GM18870 (cell line): ENCODE results near the gene ATXN7L3B.
"Not testable (repeated sequence)": the region's sequence is repeated elsewhere in the genome, so short reads cannot be mapped to it uniquely, and the experiment has no call there.

ENCODE experiments used
- ATAC-seq: cut with Tn5 transposase; IDR thresholded peaks from one replicate; pipeline ENCODE4 v1.9.1; 2021; ENCODE audit warnings: moderate library complexity; ENCODE audit not compliant: unreplicated experiment

The ATXN7L3B gene, protein sequence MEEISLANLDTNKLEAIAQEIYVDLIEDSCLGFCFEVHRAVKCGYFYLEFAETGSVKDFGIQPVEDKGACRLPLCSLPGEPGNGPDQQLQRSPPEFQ

GRCh38 chr12:74537707-74538385, at the start of gene ATXN7L3B:
TSS of gene ATXN7L3B (plus strand) at chr12:74537835. CDS start at chr12:74538113, 278 bp downstream.
- peak; percentile 90 for ATAC-seq

DNA sequence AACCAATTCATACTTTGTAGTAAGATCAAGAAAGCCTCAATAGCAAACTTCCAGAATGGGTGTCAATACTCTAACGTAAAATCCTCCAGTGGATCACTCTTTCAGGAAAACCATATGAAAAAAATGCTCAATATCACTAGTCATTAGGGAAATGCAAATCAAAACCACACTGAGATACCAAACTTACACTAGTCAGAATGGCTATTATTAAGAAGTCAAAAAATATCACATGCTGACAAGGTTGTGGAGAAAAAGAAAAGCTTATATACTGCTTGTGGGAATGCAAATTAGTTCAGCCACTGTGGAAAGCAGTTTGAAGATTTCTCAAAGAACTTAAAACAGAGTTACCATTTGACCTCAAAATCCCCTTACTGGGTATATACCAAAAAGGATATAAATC, 49.5 kb upstream of the ATXN7L3B start:
- peak; percentile 62 for ATAC-seq

DNA sequence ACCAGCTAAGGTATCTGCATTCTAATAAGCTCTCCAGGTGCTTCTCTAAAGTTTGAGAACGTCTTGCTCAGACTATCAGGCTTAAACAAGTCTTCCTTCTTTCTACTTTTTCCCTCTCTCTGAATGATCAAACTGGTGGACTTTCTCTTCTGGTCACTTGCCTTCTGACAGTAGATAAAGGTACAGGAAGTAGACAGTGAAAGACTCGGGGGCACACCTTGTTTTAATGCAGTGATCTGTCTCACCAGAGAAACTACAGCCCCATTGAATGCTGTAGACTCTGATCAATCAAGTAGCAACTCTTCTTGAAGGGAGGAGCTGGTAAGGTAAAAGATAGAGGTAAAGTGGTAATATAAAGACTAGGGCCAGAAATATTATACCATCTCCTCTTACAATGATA, 48.1 kb upstream of the ATXN7L3B start:
- no peak for ATAC-seq

DNA sequence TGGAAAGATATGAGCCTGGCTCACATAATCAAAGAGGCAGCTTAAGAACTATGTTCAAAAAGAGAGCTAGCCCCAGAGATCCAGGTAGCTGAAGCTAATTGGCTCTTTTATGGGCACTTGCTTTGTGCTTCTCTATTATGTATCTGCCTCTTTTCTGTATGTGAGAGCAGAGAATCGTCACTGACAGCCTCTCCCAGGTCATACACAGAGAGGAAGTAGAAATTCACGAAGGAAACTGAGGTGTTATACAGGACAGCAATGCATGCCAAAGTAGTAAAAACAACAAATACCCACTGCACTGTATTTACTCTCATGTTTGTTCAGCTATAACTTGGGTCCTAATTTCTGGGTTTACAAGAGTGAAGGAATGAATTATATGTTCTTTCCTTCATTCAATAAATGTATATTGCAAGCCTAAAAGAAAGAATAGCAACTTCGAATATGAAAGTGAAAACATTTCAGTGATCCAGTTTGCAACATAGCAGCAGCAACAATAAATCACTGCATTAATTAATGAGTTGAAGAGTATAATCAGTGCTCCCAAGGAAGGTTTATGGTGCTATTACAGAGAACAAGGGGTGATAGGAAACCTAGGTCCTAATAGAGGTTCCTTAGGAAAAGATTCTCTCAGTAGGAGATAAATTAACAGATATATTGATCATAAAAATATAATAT, 47.1 kb upstream of the ATXN7L3B start:
- ATAC-seq, result peak; percentile 79

DNA sequence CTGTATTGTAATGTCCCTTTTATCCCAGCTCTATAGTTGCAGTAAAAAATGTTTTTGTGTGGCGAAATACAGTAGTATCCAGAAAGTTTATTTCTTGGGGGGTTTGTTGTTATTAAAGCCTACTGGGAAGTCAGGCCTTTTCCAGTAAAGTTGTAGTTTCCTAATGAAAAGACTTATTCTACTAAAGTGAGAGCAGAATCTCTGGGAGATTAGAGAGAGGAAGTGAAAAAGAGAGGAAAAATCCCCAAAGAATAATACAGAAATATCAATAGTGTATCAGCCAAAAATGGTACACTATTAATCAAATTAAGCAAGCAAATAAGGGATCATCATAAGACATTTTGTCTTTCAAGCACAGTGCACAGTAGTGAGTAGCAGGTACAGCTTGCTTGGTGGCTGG, 46.3 kb upstream of the ATXN7L3B start:
- ATAC-seq, result no peak

GRCh38 chr12:74499192-74499591, 38.4 kb upstream of the ATXN7L3B start:
- ATAC-seq, result no peak

GRCh38 chr12:74508873-74509657, 28.6 kb upstream of the ATXN7L3B start:
- ATAC-seq, result not testable (repeated sequence)

DNA sequence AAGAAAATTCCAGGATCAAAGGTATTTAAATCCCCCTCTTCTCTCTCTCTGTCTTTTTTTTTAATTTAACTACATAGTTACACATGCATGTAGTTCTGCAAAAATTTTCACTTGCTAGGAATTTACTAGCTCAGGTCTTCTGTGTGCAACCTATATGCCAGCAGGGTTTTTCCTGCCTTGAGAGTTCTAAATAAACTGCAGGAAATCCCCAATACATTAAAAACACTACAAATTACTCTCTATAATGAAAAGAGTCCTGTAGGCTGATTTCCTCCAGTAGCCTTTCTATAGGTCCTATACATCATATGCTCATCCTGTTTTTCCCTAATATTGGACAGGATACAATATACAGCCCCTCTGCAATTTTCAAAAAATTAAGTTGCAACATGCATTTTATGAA, 27.7 kb upstream of the ATXN7L3B start:
- ATAC-seq, result no peak

GRCh38 chr12:74514098-74514872, 23.4 kb upstream of the ATXN7L3B start:
- no peak for ATAC-seq

DNA sequence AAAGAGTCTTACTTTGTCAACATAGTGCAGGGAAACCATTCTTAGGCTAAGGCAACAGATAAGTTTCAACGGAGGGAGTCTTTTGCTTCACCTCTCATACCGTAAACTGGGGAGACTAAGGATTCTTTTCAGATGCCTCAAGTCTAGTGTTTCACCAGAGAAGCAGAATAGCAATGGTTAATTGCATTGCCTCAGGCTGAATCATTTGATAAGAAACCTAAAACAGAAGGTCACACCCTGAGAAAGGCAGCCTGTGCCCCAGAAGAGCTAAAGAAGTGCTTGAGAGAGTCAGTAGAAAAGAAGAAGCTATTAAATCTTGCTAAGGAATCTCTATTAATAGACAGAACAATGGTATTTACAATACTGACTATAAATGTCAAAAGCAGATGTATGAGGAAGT, 21.8 kb upstream of the ATXN7L3B start:
- no peak for ATAC-seq

- ATAC-seq, result no peak
These were observed 11.1 kb upstream of the ATXN7L3B start for GRCh38 chr12:74526535-74526934.

DNA sequence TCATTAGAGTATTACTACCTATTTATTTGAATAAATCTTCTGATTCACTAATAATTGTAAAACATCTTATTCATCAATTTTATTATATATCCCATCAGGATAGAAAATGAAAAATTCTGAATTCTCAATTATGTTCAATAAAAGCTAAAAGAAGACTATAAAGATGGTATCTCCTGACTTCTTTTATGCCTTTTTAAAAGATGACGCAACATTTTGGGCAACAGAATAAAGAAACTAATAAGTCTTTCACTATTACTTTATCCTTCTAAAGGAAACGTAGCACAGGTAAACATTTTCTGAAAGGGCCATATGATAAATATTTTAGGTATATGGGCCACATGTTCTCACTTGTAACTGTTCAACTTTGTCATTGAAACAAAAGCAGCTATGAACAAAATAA, 10.1 kb upstream of the ATXN7L3B start:
- ATAC-seq, result no peak

DNA sequence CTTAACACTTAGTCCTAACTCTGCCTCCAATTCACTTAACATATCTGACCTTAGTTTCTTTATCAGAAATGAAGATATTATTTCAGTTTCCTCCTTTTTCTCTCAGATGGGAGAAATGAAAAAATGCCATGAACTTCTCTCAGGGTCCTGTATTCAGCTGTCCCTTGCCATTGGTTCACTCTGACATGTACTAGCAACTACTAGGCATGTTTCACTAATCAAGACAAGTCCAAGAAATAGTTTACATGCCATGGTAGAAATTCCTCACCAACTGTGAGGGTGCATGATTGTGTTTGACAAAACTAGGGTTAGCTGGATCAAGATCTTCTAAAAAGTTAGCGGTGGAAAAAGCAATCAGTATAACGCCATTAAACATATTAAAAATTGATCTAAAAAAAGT, 7.0 kb upstream of the ATXN7L3B start:
- ATAC-seq, result no peak

GRCh38 chr12:74535536-74535935, 2.1 kb upstream of the ATXN7L3B start:
- ATAC-seq, result no peak

DNA sequence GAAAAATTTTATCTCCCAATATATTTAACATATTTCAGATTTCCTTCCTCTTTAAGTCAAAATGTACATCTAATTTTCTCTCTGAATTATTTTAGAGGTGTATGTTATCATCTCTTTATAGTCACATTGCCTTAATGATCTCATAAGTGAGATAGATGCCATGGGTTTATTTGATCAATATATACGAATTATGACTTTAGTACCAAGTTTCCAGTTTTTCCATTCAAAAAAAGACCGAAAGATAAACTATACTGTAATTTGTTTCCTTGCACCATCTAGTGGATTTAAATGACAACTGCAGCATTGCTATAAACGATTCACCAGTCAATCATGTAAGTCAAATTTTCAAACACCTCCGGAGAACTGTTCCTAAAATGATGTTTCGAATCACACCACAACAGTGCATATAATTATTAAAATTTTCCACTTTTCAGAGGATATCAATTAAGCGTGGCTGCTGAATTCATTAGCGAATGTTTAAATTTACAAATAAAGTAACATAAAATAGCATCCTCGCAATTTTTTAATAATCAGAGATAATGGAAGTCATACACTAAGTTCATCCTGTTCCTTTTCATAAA, 419 bp upstream of the ATXN7L3B start:
- ATAC-seq, result peak; percentile 68

DNA sequence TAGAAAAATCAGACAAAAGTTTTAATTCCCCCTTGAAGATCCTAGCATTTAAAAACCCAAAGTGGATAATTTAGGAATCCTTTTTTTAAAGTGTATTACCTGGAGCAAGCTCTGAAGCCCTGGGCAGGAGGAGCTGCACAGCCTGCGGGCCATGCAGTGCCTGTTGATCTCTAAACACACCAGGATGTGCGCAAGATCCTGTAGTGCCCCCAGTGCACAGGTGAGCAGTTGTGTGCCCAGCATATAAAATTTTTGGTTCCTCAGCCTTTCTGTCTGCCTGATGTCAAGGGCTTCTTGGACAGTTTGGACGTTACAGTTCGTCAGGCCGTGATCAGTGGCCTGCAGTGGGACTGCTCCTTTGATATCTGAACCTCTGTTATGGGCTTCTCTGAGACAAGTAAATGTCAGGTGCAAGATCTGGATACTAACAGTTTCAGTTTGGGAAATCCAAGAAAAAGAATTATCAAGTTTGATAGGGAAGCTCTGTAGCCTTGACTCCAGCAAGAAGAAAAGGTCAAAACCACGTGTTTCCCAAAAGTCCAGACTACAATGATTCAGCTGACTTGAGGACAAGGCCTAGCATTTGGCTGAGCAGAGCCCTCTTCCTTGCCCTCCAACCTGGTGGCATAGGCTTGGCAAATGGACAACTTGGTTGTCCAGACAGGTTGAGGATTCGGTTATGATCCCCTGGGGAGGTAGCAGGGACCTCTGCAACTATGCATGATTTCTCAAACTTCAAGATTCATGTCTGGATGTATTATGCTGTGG, 1.0 kb downstream of the ATXN7L3B start:
- ATAC-seq, result no peak

DNA sequence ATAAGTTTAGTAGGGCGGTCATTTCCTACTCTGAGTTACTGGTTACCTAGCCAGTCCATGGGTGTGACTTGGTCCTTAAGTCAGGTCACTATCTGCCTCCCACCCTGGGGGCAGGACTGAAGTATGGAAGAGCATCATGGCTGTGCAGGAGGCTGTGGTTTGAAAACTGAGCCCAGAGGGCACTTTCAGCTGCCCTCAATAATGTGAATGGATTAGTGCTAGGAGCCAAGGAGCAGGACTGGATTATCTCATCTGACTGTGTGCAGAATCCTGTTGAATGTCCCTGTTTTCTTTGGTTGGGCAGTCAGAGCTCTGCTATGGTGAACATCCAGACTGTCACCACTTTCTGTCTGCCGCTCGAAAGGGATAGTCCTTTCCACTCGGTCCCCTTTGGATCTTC, 1.6 kb downstream of the ATXN7L3B start:
- no peak for ATAC-seq

- ATAC-seq, result no peak
These were observed 2.3 kb downstream of the ATXN7L3B start for GRCh38 chr12:74539765-74540526.

DNA sequence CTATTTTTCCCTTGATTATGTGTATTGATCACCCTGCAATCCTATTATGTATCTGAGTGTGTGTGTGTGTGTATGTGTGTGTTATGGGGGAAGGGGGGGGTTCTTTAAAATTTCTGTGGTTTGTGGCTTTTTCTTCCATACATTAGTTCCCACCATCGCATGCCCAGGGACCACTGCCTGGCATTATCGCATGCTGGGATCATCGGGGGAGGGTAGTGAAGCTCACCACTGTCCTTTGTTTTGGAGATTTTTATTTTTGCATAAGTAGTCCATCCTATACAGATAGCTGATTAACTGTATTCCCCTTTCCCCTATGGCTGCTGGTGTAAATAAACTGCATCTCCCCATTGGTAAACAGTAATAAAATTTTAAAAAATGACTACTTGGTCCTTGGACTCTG, 3.4 kb downstream of the ATXN7L3B start:
- no peak for ATAC-seq
